Endothelial cell of umbilical vein (primary cell): ENCODE data around the gene LRRIQ1. TPM values are rescaled to one million over a fixed set of nuclear protein-coding genes. Genes with fewer than 3 reads are reported as not detected.

Experiments used
- BruUV-seq: library from RNA; stranded (reverse); fragments of 400-500 nt; replicated peaks from 2 replicates; lab custom pipeline; 2021; lab: Mats Ljungman, UMichigan
- CTCF ChIA-PET: fragments of 300-600, 350-600 bp; sonication (Branson Sonifier 250); formaldehyde crosslinking; loops from one replicate; lab custom pipeline; 2021; ENCODE audit warnings: antibody characterized with exemption, inconsistent platforms; lab: Charles Lee
- POLR2A ChIA-PET: fragments of 300-600, 350-600 bp; sonication (Branson Sonifier 250); formaldehyde crosslinking; loops from one replicate; lab custom pipeline; 2021; ENCODE audit warnings: antibody characterized with exemption, inconsistent platforms; lab: Charles Lee
- DNase-seq: peaks from one replicate; pipeline ENCODE4 v3.0.0-alpha.2; 2011; ENCODE audit warnings: low read depth, low spot score
- FAIRE-seq: peaks from 2 replicates; lab custom pipeline; 2011; peaks lifted over from hg19 to GRCh38; lab: Jason Lieb, UNC
- H2AFZ ChIP-seq: 2 replicates; pipeline ENCODE4 v1.6.0; 2012; ENCODE audit warnings: low read depth, low read length, control low read depth, inconsistent platforms
- H3K27ac ChIP-seq: 2 replicates; pipeline ENCODE4 v1.5.1; 2011; ENCODE audit warnings: low read depth, mild to moderate bottlenecking, control low read depth, low read length, moderate library complexity; ENCODE audit not compliant: insufficient read depth
- H3K27me3 ChIP-seq, 2 experiments: 2 replicates each; pipeline versions ENCODE4 v1.6.0 to v1.6.1; 2011; ENCODE audit warnings: low read length in 2 of 2, mixed read lengths in 1 of 2; ENCODE audit not compliant: control insufficient read depth in 2 of 2, insufficient read depth in 2 of 2
- H3K36me3 ChIP-seq, 2 experiments: 2 replicates in 1 of 2; 3 replicates in 1 of 2; pipeline ENCODE4 v1.5.1; 2011; ENCODE audit warnings: low read length in 2 of 2, mild to moderate bottlenecking in 1 of 2, moderate library complexity in 1 of 2; ENCODE audit not compliant: control insufficient read depth in 2 of 2, insufficient read depth in 2 of 2; ENCODE audit errors: extremely low read depth in 1 of 2
- H3K4me1 ChIP-seq: 3 replicates; pipeline ENCODE4 v1.5.1; 2011; ENCODE audit warnings: mild to moderate bottlenecking, low read length; ENCODE audit not compliant: control insufficient read depth, insufficient read depth; ENCODE audit errors: extremely low read depth
- H3K4me2 ChIP-seq: 2 replicates; pipeline ENCODE4 v1.6.1; 2011; ENCODE audit warnings: low read length, control low read depth, mixed read lengths; ENCODE audit not compliant: insufficient read depth
- H3K4me3 ChIP-seq, 3 experiments: fragments of 200-600 bp in 1 of 3; sonication (generic), shearing (Covaris generic) in 1 of 3; replicated peaks in 1 of 3; 2 replicates each; pipeline ENCODE4 v1.5.1; 2011 to 2016; ENCODE audit warnings: control low read depth in 3 of 3, low read length in 3 of 3, mild to moderate bottlenecking in 2 of 3, inconsistent platforms in 1 of 3, low read depth in 1 of 3, moderate library complexity in 1 of 3; ENCODE audit not compliant: insufficient read depth in 1 of 3
- H3K79me2 ChIP-seq: 2 replicates; pipeline ENCODE4 v1.6.0; 2012; ENCODE audit warnings: low read length, inconsistent platforms; ENCODE audit not compliant: control insufficient read depth, insufficient read depth
- H3K9ac ChIP-seq: replicated peaks from 2 replicates; pipeline ENCODE3; 2011; ENCODE audit warnings: low read length, control low read depth; ENCODE audit not compliant: insufficient read depth; ENCODE audit errors: extremely low read depth
- H3K9me1 ChIP-seq: replicated peaks from 3 replicates; pipeline ENCODE4 v1.6.0; 2011; ENCODE audit warnings: mild to moderate bottlenecking, low read length; ENCODE audit not compliant: control insufficient read depth, insufficient read depth; ENCODE audit errors: extremely low read depth
- H3K9me3 ChIP-seq: replicated peaks from 2 replicates; pipeline ENCODE4 v1.5.1; 2012; ENCODE audit warnings: low read length, inconsistent platforms; ENCODE audit not compliant: control insufficient read depth, insufficient read depth
- H4K20me1 ChIP-seq: replicated peaks from 2 replicates; pipeline ENCODE3; 2011; ENCODE audit warnings: mild to moderate bottlenecking, low read length; ENCODE audit not compliant: control insufficient read depth, insufficient read depth; ENCODE audit errors: extremely low read depth
- CTCF ChIP-seq, 2 donors: IDR thresholded peaks; 1 replicate in 1 of 2; 2 replicates in 1 of 2; pipeline ENCODE4 v1.5.1; 2011; ENCODE audit warnings: low read length in 2 of 2, mild to moderate bottlenecking in 2 of 2, moderate library complexity in 2 of 2, control low read depth in 1 of 2, inconsistent platforms in 1 of 2, low read depth in 1 of 2; ENCODE audit not compliant: insufficient read depth in 1 of 2; ENCODE audit errors: extremely low read depth in 1 of 2
- EZH2 ChIP-seq: IDR thresholded peaks from 2 replicates; pipeline ENCODE4 v1.6.1; 2012; ENCODE audit warnings: borderline replicate concordance, low read depth, mild to moderate bottlenecking, moderate library complexity, low read length, inconsistent platforms; ENCODE audit not compliant: severe bottlenecking
- FOS ChIP-seq: IDR thresholded peaks from 2 replicates; pipeline ENCODE4 v1.6.1; 2011; ENCODE audit warnings: mild to moderate bottlenecking, low read length, moderate library complexity, borderline replicate concordance; ENCODE audit not compliant: insufficient read depth
- GATA2 ChIP-seq: IDR thresholded peaks from 2 replicates; pipeline ENCODE4 v1.7.0; 2011; ENCODE audit warnings: low read depth, mild to moderate bottlenecking, moderate library complexity, mixed read lengths, low read length; ENCODE audit not compliant: insufficient read length, insufficient read depth
- JUN ChIP-seq: IDR thresholded peaks from 2 replicates; pipeline ENCODE4 v1.6.1; 2011; ENCODE audit warnings: borderline replicate concordance, low read depth; ENCODE audit not compliant: insufficient read length, insufficient read depth
- MAX ChIP-seq: IDR thresholded peaks from 2 replicates; pipeline ENCODE4 v1.6.1; 2011; ENCODE audit not compliant: insufficient read depth, insufficient read length
- MYC ChIP-seq: IDR thresholded peaks from one replicate; pipeline ENCODE4 v1.6.1; 2011; ENCODE audit warnings: mild to moderate bottlenecking, low read depth, low read length
- POLR2A ChIP-seq: IDR thresholded peaks from 2 replicates; pipeline ENCODE4 v1.6.1; 2012; ENCODE audit warnings: low read depth, mild to moderate bottlenecking, control low read depth, low read length
- POLR2AphosphoS5 ChIP-seq: IDR thresholded peaks from 2 replicates; pipeline ENCODE4 v1.6.1; 2012; ENCODE audit warnings: low read depth, mild to moderate bottlenecking, control low read depth, low read length, moderate library complexity; ENCODE audit not compliant: insufficient read depth
- dilution Hi-C: fragments of 300-500 bp; cut with MboI; formaldehyde crosslinking; loops from one replicate; pipeline ENCODE4 v1.15.0; 2019; ENCODE audit warnings: low sequenced_read_pairs; ENCODE audit not compliant: extremely low pct_ligation_motif_present
- intact Hi-C: fragments of 100-400 bp; cut with micrococcal nuclease; formaldehyde crosslinking; loops from one replicate; pipeline ENCODE4 v1.10.0; 2022
- polyA plus RNA-seq, 4 experiments: library from polyadenylated mRNA; depleted of rRNA in 3 of 4; stranded (reverse) in 3 of 4; unstranded in 1 of 4; fragments of >200 nt; gene quantifications; 2 replicates each; pipeline versions ENCODE4 v1.2.1 to v1.2.3, GENCODE V29; 2011 to 2012; ENCODE audit warnings: missing spikeins in 1 of 4
- total RNA-seq: library from RNA; stranded (reverse); gene quantifications from 2 replicates; pipeline ENCODE4 v1.2.3, GENCODE V29; 2021

The LRRIQ1 gene
- total and polyA plus RNA-seq, 2 donors (not counting 3 experiments of a cell fraction or from before 2014, with no cell fraction given): 0.08 to 0.20 TPM

GRCh38 chr12:85065837-85066482 lies 29.8 kb downstream of the LRRIQ1 start:
- TF ChIP-seq JUN: no peak
- no peak for TF ChIP-seq POLR2A
- TF ChIP-seq MAX: no peak
- TF ChIP-seq MYC: no peak
- no peak for TF ChIP-seq GATA2
- no peak for TF ChIP-seq POLR2AphosphoS5
- TF ChIP-seq EZH2: no peak
- TF ChIP-seq FOS: no peak
- TF ChIP-seq CTCF (IDR thresholded peaks at IDR 0.05; ENCODE audit: extremely low read depth in 1 of 2, insufficient read depth in 1 of 2, low read depth in 1 of 2, low read length in 2 of 2): no peak
- H3K79me2 ChIP-seq: no peaks in the 10 kb centered on the region
- H3K9me1 ChIP-seq: no peaks in the 10 kb centered on the region
- no peak for FAIRE-seq
- no peak overlapping the region for H2AFZ ChIP-seq
- H3K27me3 ChIP-seq: no peaks in the 10 kb centered on the region
- dilution Hi-C loops: no loop called here
- no peaks in the 10 kb centered on the region for H4K20me1 ChIP-seq
- ChIA-PET POLR2A (no interaction called here), CTCF (interaction anchor here (1.6 kb wide), 1 partner anchor 11 kb away, joined by 3 read pairs; no protein-coding TSS in a partner anchor)
- H3K4me2 ChIP-seq: no peak overlapping the region
- intact Hi-C loops: no loop called here
- H3K27ac ChIP-seq: no peak overlapping the region
- H3K36me3 ChIP-seq: no peaks in the 10 kb centered on the region
- H3K4me3 ChIP-seq: no peak overlapping the region
- no peaks in the 10 kb centered on the region for H3K4me1 ChIP-seq
- no TSS peak for BruUV-seq
- H3K9ac ChIP-seq: no peak overlapping the region
- H3K9me3 ChIP-seq: no peaks in the 10 kb centered on the region
- no peak for DNase-seq
